Measurements from ENCODE around the gene GLIS1. TPM values are rescaled to one million over a fixed set of nuclear protein-coding genes. Genes with fewer than 3 reads are reported as not detected.

The GLIS1 gene
- total RNA-seq, 1 donor from 2014 or later: not detected

DNA sequence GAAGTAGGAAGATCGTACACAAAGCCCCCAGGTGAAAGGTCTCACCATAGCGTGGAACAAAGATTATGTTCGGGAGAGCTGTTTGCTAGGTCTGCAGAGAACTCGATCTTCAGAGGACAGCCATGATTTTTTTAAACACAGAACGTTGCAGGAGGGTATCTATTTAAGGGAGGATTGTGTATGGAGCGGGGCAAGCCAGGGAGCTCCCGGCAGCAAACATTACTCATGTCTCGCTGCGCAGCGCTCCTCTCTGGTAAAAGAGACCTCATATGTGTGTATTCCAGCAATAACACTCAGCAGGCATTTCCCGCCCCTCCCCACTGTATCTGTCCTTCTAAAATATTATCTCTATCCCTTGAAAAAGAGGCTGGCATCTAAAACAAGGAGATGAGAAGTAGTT is 2.7 kb downstream of the GLIS1 start:
- DNase-seq (ENCODE audit: low read depth, low spot score): no peak

- no peak for DNase-seq (ENCODE audit: low read depth, low spot score)
Observed at GRCh38 chr1:53735681-53736080, 3.3 kb downstream of the GLIS1 start.

DNA sequence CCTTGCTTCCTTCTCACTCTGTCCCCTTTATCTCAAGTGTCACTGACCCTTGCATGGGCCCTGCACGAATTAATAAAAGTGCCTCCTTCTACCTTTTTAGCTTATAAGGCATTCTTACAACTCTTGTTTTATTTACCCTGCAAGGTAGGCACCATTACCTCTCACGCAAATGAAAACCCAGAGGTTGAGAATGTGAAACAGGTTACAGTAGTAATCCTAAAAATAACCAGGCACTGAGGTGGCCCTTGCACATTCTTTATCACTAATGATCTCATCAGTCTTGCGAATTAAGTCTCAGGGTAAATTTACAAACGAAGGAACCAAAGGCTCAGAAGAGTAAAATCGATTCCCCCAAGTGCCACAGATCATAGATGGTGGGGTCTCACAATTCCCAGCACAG is 3.7 kb downstream of the GLIS1 start:
- DNase-seq (ENCODE audit: low read depth, low spot score): no peak

DNA sequence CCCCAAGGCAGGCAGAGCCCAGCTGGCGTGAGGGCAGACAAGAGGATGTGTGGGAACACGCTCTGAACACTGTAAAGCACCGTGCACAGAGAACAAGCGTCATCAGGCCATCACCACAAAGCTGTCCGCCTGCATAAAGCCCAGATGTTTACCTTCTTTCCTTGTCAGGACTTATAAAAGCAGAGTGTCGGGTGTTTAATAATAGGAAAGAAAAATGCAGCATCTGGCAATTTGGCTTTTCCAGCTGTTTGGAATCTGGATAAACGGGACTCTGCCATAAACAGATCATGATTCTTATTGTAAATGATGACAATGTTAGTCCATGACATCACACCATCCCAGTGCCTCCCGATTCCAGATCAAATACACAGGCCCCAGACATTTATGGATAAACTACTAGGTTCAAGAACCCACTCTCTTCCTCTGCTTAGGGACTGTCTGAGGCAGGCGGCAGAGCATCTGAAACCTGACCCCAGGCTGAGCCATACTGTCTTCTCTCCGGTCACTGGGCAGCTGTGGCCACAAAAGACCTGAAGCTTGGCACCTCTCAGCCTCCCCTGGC is 4.2 kb downstream of the GLIS1 start:
- DNase-seq (ENCODE audit: low read depth, low spot score): no peak

GRCh38 chr1:53733975-53734649 is 4.9 kb downstream of the GLIS1 start:
- no peak for DNase-seq (ENCODE audit: low read depth, low spot score)

DNA sequence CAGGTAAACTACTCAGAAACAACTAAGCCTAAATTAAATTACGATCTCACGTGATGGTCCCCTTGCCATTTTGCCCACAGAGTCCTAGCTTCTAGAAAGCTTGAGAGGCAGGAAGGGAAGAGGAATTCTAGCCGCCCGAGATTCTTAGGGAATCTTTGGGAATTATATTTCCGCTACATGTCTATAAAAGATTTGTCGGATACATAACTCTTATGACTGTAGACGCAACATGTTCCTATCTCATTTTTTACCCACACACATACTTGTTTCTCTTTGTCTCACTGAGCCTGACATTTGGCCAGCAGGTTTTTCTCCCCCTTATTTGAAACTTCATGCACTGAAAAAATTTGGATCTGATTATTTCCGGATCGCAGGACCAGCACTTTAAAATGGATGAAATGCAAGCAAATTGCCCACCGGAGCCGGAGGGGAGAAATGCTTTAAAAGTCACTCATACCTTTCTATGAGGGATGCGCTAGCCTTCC is 5.5 kb downstream of the GLIS1 start:
- DNase-seq (ENCODE audit: low read depth, low spot score): no peak

GRCh38 chr1:53732912-53733317 is 6.0 kb downstream of the GLIS1 start:
- no peak for DNase-seq (ENCODE audit: low read depth, low spot score)

DNA sequence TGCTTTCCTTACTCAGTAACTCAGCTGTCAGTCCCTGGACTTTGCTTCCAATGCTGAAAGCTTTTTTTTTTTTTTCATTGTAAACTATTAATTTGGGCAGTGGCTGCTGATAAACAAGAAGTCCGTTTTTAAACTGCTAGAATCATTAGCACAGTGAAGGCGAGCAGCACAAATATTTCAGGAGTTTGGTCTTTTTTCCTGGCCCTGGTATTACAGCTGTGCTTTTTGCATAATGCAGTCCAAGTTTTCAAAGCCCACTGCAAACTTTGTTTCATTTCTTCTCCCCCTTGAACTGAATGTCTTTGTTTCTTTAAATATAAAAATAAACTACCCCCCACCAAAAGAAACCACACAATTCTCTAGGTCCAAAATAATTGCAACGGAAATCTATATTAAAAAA is 6.6 kb downstream of the GLIS1 start:
- no peak for DNase-seq (ENCODE audit: low read depth, low spot score)

DNA sequence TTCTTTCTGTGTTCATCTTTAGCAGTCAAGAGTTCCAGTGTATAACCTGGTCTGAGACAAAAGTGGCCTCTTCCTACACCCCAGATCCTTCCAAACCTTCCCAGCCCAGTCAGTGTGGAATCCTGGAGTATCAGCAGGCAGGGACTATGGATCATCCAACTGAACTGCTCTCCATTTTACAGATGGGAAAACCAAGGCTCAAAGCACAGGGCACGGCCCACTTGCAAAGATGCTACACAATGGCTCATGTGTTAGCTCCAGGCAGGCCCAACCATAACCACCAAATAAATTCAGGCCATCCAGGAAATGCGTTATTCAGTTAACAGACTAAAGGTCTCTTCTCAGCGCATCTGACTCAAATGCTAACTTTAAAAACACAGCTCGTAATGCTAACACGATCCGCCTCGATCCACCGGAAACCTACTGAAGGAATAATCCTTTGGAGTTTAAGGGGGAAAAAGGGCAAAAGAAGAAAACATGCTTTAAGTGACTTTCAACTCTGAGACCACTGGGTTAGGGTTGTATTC is 7.1 kb downstream of the GLIS1 start:
- DNase-seq (ENCODE audit: low read depth, low spot score): no peak

- no peak for DNase-seq (ENCODE audit: low read depth, low spot score)
Observed at GRCh38 chr1:53731043-53731600, 7.8 kb downstream of the GLIS1 start.

DNA sequence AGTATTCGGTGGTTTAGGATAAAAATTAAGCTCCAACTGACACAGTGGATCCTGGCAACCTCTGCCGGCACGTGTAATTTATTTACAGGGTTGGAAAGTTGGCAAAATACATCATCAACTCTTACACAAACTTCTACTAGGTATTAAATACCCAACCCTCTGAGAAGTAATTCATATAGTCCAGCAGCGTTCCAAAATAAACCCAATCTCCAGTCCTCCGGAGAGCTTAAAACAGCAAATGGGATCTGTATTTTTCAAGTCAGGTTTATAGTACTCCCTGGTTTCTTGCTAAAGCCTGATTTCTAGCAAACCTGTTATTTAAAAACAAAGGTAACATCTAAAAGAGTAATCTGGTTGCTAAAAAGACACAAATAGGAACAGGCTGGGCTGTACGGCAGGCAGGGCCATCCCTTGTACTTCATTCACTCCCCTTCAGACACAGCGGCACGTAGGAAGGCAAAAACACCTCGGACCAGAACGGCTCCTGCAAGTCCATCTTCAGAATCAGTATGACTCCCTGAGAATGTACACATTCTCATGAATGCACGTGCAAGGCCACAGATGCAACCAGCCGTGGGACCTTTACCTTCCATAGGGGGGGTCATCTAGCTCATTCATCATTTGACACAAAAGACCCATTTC is 8.6 kb downstream of the GLIS1 start:
- DNase-seq (ENCODE audit: low read depth, low spot score): no peak

DNA sequence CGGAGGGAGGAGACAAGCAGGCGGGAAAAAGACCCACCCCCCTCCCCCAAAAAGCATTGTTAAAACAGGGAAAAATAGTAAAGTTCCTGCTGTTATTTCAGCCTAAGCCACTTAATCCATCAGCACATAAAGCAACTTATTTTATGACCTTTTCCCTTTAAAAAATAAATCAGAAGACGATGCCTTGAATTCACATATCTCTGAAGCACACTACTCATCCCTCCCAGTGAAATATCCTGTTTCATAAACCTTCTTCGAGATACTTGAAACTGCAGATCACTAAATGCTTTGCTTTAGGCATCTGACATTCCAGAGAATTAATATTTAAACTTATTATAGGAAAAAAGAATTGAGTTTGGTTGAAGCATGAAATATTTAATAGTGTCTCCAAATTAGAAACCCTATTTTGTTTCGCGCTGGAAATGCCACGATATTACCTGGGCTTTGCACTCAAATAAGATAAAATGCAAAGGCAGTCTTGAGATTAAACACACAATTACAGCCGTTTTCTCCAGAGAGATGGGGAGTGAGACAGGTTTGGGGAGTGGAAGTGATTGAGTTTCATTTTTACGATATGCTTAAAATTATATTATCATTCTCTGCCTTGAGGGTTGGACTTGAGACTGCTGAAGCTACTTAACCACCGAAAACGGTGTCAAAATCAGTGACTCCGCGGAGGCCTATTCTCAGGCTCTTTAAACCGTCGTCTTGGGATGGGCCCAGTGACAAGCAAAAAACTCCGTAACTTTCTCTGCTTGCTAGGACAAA is 9.3 kb downstream of the GLIS1 start:
- DNase-seq (ENCODE audit: low read depth, low spot score): no peak

GRCh38 chr1:53728702-53729455 is 10.1 kb downstream of the GLIS1 start:
- no peak for DNase-seq (ENCODE audit: low read depth, low spot score)

GRCh38 chr1:53728196-53728595 is 10.8 kb downstream of the GLIS1 start:
- no peak for DNase-seq (ENCODE audit: low read depth, low spot score)

DNA sequence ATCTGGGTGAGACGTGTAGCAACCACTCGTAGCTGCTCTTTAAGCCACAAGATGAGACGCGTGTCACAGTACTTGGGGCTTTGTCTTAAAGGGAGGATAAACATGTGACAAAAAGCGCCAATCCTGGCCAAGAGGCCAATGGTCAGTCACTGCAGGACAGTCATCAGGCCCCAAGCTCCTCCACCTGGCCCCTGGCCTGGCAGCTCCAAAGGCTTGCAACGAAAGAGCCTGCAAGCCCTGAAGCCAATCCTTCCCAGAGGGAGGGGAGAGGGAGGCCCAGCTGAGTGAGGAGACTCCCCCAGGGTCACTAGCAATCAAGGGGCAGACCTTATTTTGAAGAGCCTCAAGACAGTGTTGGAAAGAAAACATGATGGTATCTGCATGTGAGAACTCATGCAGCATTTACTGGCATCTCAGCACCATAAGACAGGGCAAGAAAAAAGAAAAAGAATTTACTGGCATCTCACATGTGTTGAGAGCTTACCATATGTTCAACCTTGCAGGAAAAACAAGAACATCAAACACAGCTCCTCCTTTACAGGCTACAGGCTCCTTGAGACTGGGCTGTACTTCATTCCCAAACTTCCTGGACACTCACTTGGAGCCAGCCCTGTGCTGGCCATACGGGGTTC is 11.4 kb downstream of the GLIS1 start:
- no peak for DNase-seq (ENCODE audit: low read depth, low spot score)

DNA sequence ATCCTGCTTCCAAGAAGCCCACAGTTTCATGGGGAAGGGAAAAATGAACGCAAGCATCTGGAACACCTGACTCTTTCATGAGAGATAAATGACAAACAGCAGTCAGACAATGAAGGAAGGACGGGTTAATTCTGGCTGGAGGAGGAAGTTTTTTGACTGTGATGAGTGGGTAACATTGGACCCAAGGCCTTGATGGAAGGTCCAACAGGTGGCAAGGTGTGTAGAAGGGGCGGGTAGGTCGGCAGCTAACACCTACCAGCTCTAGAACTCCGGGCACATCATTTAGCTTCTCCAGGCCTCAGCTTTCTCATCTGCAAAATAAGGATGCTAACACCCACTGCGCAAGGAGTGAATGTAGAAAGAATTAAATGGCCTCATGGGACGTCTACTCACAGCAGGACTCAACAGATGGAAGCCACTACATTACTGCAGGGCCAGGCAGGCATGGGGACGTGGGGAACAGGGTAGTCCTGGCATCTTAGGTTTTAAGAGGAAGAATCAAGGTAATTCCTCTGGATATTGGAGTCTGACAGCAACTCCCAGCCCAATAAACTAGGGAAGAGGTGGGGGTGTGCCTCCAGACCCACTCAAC is 12.9 kb downstream of the GLIS1 start:
- DNase-seq (ENCODE audit: low read depth, low spot score): no peak

DNA sequence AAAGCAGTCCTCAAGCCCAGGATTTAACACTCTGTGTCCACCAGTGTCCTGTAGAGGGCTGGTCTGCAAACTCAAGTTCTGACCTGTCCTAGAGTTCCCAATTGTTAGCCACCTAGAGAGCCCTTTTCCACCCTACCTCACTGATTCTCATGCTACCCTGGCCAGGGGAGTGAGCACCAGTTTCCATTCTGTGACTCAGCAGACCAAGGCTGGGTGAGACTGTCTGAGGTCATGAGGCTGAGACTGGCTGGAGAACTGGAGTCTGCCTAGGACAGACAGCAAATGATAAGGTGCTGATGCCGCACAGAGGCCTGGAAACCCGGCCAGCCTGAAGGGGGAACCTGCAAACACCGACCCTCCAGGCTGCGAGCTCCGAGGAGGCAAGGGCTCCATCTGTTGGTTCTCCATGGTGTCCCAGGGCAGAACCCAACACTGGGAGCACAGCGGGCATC is 13.7 kb downstream of the GLIS1 start:
- DNase-seq (ENCODE audit: low read depth, low spot score): no peak

DNA sequence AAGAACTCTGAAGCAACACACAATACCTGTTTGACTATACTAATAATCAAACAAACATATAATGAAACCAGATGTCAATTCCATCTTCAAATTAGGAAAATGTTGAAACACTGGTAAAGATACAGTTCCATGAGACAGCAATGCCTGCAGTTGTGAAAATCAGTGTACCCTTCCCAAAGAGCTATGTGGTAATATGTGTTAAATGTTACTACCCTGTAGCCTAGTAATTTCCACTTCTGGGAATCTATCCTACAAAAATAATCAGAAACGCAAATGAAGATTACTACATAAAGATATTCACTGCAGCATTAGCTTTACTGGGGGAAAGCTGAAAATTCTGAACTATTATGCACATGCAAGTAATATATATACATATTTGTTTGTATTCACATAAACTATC is 16.9 kb downstream of the GLIS1 start:
- DNase-seq (ENCODE audit: low read depth, low spot score): no peak

GRCh38 chr1:53721088-53721487 is 17.9 kb downstream of the GLIS1 start:
- DNase-seq (ENCODE audit: low read depth, low spot score): no peak

GRCh38 chr1:53719469-53719868 is 19.5 kb downstream of the GLIS1 start:
- DNase-seq (ENCODE audit: low read depth, low spot score): no peak
